ENCODE data around the gene HABP2.

HABP2 gene

DNA sequence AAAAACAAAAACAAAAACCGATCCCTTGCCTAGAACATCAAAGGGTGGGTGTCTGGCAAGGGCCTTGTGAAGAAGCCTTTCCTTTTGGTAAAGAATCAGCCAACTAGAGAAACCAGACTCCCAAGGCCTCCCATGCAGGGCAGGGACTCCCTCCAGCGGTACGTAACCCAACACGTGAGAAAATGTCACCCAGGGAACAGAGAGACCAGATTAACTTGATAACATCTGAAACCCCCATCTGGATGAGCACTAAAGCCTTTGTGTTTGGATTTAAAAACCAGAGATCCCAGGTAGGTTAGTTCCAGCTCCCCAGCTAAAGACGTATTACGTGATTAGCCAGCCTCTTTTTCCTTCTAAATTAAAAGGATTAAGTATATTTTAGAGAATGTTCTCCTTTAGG, 3.0 kb upstream of the HABP2 start:
- Histone ChIP-seq H4K20me1 (ENCODE audit: insufficient read depth, low read length) (no peaks in the 10 kb centered on the region), H3K27ac (ENCODE audit: low read length) (no peak overlapping the region), H3K9me3 (ENCODE audit: insufficient read depth, low read length, severe bottlenecking) (no peaks in the 10 kb centered on the region), H3K4me1 (ENCODE audit: insufficient read depth, low read length) (no peaks in the 10 kb centered on the region), H3K9ac (ENCODE audit: low read depth, low read length) (no peak overlapping the region), H2AFZ (ENCODE audit: low read depth, low read length) (no peak overlapping the region), H3K27me3 (ENCODE audit: insufficient read depth, low read length, poor library complexity) (peaks cover 3% of the 10 kb centered on the region), H3K36me3 (ENCODE audit: insufficient read depth, low read length) (no peaks in the 10 kb centered on the region), H3K4me3 (ENCODE audit: low read depth in 1 of 2, low read length in 2 of 2) (no peak overlapping the region), H3K79me2 (ENCODE audit: insufficient read depth, low read length) (no peaks in the 10 kb centered on the region), H3K4me2 (ENCODE audit: insufficient read depth, low read length) (no peak overlapping the region)
- TF ChIP-seq, protein P1, sequence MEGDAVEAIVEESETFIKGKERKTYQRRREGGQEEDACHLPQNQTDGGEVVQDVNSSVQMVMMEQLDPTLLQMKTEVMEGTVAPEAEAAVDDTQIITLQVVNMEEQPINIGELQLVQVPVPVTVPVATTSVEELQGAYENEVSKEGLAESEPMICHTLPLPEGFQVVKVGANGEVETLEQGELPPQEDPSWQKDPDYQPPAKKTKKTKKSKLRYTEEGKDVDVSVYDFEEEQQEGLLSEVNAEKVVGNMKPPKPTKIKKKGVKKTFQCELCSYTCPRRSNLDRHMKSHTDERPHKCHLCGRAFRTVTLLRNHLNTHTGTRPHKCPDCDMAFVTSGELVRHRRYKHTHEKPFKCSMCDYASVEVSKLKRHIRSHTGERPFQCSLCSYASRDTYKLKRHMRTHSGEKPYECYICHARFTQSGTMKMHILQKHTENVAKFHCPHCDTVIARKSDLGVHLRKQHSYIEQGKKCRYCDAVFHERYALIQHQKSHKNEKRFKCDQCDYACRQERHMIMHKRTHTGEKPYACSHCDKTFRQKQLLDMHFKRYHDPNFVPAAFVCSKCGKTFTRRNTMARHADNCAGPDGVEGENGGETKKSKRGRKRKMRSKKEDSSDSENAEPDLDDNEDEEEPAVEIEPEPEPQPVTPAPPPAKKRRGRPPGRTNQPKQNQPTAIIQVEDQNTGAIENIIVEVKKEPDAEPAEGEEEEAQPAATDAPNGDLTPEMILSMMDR (IDR thresholded peaks at IDR 0.05; ENCODE audit: borderline replicate concordance, extremely low read depth, low read length, poor library complexity, severe bottlenecking) = no peak
- no peak for TF ChIP-seq EZH2 (IDR thresholded peaks at IDR 0.05; ENCODE audit: borderline replicate concordance, low read depth, low read length, severe bottlenecking)
- ATAC-seq (ENCODE audit: insufficient read depth, low read depth) (no peak), DNase-seq (no peak)

DNA sequence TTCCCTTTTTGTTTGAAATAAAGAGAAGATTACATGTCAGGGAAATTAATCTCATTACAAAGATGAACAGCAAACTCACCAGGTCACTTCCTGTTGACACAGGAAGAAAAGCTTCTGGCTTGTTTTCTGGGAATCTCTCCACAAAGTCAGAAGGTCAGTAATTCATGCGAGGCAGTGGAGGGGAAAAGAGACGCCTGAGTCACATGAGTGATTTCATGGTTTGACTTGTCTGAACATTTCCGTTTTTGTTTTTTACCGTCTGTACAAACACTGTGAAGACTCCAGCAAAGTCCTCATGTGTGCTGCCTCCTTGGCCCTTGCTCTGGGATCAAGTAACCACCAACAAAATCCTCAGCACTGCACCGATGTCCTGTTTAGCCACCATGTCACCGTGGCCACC, 2.5 kb upstream of the HABP2 start:
- no peak overlapping the region for H3K9ac ChIP-seq (ENCODE audit: low read depth, low read length)
- no peak overlapping the region for H3K27ac ChIP-seq (ENCODE audit: low read length)
- no peak overlapping the region for H2AFZ ChIP-seq (ENCODE audit: low read depth, low read length)
- H3K27me3 ChIP-seq (ENCODE audit: insufficient read depth, low read length, poor library complexity) = peaks cover 3% of the 10 kb centered on the region
- no peaks in the 10 kb centered on the region for H3K4me1 ChIP-seq (ENCODE audit: insufficient read depth, low read length)
- H3K36me3 ChIP-seq (ENCODE audit: insufficient read depth, low read length) = no peaks in the 10 kb centered on the region
- no peaks in the 10 kb centered on the region for H3K79me2 ChIP-seq (ENCODE audit: insufficient read depth, low read length)
- DNase-seq (no peak), ATAC-seq (ENCODE audit: insufficient read depth, low read depth) (no peak)
- no peak overlapping the region for H3K4me2 ChIP-seq (ENCODE audit: insufficient read depth, low read length)
- no peak overlapping the region for H3K4me3 ChIP-seq (ENCODE audit: low read depth in 1 of 2, low read length in 2 of 2)
- no peaks in the 10 kb centered on the region for H3K9me3 ChIP-seq (ENCODE audit: insufficient read depth, low read length, severe bottlenecking)
- no peak for TF ChIP-seq EZH2 (IDR thresholded peaks at IDR 0.05; ENCODE audit: borderline replicate concordance, low read depth, low read length, severe bottlenecking)
- TF ChIP-seq, protein P1 (IDR thresholded peaks at IDR 0.05; ENCODE audit: borderline replicate concordance, extremely low read depth, low read length, poor library complexity, severe bottlenecking) = no peak
- H4K20me1 ChIP-seq (ENCODE audit: insufficient read depth, low read length) = no peaks in the 10 kb centered on the region

DNA sequence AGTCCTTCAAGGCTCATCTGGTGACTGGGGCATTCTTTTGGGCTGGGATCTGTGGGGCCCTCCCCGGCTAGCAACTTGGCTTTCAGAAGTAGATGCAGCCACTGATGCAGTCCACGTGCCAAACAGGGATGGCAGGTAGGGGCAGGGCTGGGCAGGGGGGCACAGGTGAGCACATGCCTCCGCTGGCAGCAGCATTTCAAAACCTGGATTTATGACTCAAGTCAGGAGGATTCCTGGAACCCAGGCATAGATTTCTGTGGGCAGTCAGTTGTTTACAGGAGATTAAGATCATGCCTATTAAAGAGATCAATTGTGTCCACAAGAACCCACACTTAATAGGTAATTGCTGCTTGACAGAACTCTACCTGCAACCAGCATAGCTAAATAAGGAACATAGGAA, 839 bp upstream of the HABP2 start:
- Histone ChIP-seq H3K4me1 (ENCODE audit: insufficient read depth, low read length) (no peaks in the 10 kb centered on the region), H3K36me3 (ENCODE audit: insufficient read depth, low read length) (no peaks in the 10 kb centered on the region), H2AFZ (ENCODE audit: low read depth, low read length) (no peak overlapping the region), H3K4me3 (ENCODE audit: low read depth in 1 of 2, low read length in 2 of 2) (no peak overlapping the region), H3K27ac (ENCODE audit: low read length) (no peak overlapping the region), H3K9me3 (ENCODE audit: insufficient read depth, low read length, severe bottlenecking) (no peaks in the 10 kb centered on the region), H3K27me3 (ENCODE audit: insufficient read depth, low read length, poor library complexity) (peaks cover 3% of the 10 kb centered on the region), H4K20me1 (ENCODE audit: insufficient read depth, low read length) (no peaks in the 10 kb centered on the region), H3K79me2 (ENCODE audit: insufficient read depth, low read length) (no peaks in the 10 kb centered on the region), H3K9ac (ENCODE audit: low read depth, low read length) (no peak overlapping the region), H3K4me2 (ENCODE audit: insufficient read depth, low read length) (no peak overlapping the region)
- DNase-seq = no peak
- TF ChIP-seq, protein P1 (IDR thresholded peaks at IDR 0.05; ENCODE audit: borderline replicate concordance, extremely low read depth, low read length, poor library complexity, severe bottlenecking) = no peak
- no peak for TF ChIP-seq EZH2 (IDR thresholded peaks at IDR 0.05; ENCODE audit: borderline replicate concordance, low read depth, low read length, severe bottlenecking)
- no peak for ATAC-seq (ENCODE audit: insufficient read depth, low read depth)

DNA sequence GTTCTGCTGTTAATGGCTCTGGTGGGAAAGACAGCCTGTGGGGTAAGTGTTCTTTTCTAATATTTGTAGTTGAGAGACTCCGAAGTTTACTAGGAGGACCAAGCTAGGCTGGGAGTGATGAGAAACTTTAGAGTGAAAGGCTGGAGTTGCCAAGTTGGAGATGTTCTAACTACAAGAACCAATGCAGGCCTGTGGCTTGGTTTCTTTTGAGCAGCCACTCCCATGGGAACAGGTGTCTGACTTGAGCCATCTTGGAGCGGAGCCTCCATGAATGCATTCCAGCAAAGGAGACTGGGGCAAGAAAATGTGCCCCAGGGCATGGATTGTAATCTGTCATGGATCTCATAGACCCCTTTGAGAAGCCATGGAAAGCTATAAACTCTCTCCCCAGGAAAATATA, 296 bp downstream of the HABP2 start:
- Histone ChIP-seq H3K4me1 (ENCODE audit: insufficient read depth, low read length) (no peaks in the 10 kb centered on the region), H3K27ac (ENCODE audit: low read length) (no peak overlapping the region), H3K79me2 (ENCODE audit: insufficient read depth, low read length) (no peaks in the 10 kb centered on the region), H3K27me3 (ENCODE audit: insufficient read depth, low read length, poor library complexity) (peaks cover 3% of the 10 kb centered on the region), H2AFZ (ENCODE audit: low read depth, low read length) (no peak overlapping the region), H3K9ac (ENCODE audit: low read depth, low read length) (no peak overlapping the region), H4K20me1 (ENCODE audit: insufficient read depth, low read length) (no peaks in the 10 kb centered on the region), H3K4me2 (ENCODE audit: insufficient read depth, low read length) (no peak overlapping the region), H3K4me3 (ENCODE audit: low read depth in 1 of 2, low read length in 2 of 2) (no peak overlapping the region), H3K9me3 (ENCODE audit: insufficient read depth, low read length, severe bottlenecking) (no peaks in the 10 kb centered on the region), H3K36me3 (ENCODE audit: insufficient read depth, low read length) (no peaks in the 10 kb centered on the region)
- no peak for TF ChIP-seq EZH2 (IDR thresholded peaks at IDR 0.05; ENCODE audit: borderline replicate concordance, low read depth, low read length, severe bottlenecking)
- TF ChIP-seq, protein P1 (IDR thresholded peaks at IDR 0.05; ENCODE audit: borderline replicate concordance, extremely low read depth, low read length, poor library complexity, severe bottlenecking) = no peak
- DNase-seq (no peak), ATAC-seq (ENCODE audit: insufficient read depth, low read depth) (no peak)

Measured in DND-41 (cell line).